ENCODE measurements around the gene TMEM238.
"Not testable (repeated sequence)": the region's sequence is repeated elsewhere in the genome, so short reads cannot be mapped to it uniquely, and the experiment has no call there.

Gene TMEM238

GRCh38 chr19:55384131-55384919 lies at the start of gene TMEM238:
Gene TMEM238, minus strand, starts transcription at chr19:55384292. Its CDS starts 33 bp downstream, at chr19:55384259.
- DNase-seq (ENCODE audit: low spot score): no peak

GRCh38 chr19:55433292-55433691 lies 49.2 kb upstream of the TMEM238 start:
- no peak for DNase-seq (ENCODE audit: low spot score)

- no peak for DNase-seq (ENCODE audit: low spot score)
These were observed 48.3 kb upstream of the TMEM238 start for GRCh38 chr19:55432241-55432959.

GRCh38 chr19:55431183-55431582 lies 47.1 kb upstream of the TMEM238 start:
- DNase-seq (ENCODE audit: low spot score): no peak

GRCh38 chr19:55426042-55426441 lies 42.0 kb upstream of the TMEM238 start:
- no peak for DNase-seq (ENCODE audit: low spot score)

GRCh38 chr19:55424518-55424917 lies 40.4 kb upstream of the TMEM238 start:
- DNase-seq (ENCODE audit: low spot score): no peak

GRCh38 chr19:55423225-55424005 lies 39.3 kb upstream of the TMEM238 start:
- DNase-seq (ENCODE audit: low spot score): no peak

- DNase-seq (ENCODE audit: low spot score): not testable (repeated sequence)
These were observed 37.2 kb upstream of the TMEM238 start for GRCh38 chr19:55421281-55421680.

GRCh38 chr19:55419624-55420236 lies 35.6 kb upstream of the TMEM238 start:
- DNase-seq (ENCODE audit: low spot score): no peak

- DNase-seq (ENCODE audit: low spot score): no peak
These were observed 35.0 kb upstream of the TMEM238 start for GRCh38 chr19:55419103-55419502.

- DNase-seq (ENCODE audit: low spot score): no peak
These were observed 34.1 kb upstream of the TMEM238 start for GRCh38 chr19:55418185-55418584.

- DNase-seq (ENCODE audit: low spot score): no peak
These were observed 26.1 kb upstream of the TMEM238 start for GRCh38 chr19:55410168-55410567.

- not testable (repeated sequence) for DNase-seq (ENCODE audit: low spot score)
These were observed 25.1 kb upstream of the TMEM238 start for GRCh38 chr19:55409179-55409578.

- no peak for DNase-seq (ENCODE audit: low spot score)
These were observed 24.4 kb upstream of the TMEM238 start for GRCh38 chr19:55408533-55408872.

GRCh38 chr19:55407800-55408532 lies 23.9 kb upstream of the TMEM238 start:
- peak; percentile 99 for DNase-seq (ENCODE audit: low spot score)

- DNase-seq (ENCODE audit: low spot score): not testable (repeated sequence)
These were observed 23.4 kb upstream of the TMEM238 start, which contains the start of gene UBE2S for GRCh38 chr19:55407550-55407799. Gene UBE2S, minus strand, starts transcription at chr19:55407788. Its CDS starts 199 bp downstream, at chr19:55407589.

GRCh38 chr19:55406826-55407549 lies 22.9 kb upstream of the TMEM238 start:
- no peak for DNase-seq (ENCODE audit: low spot score)

GRCh38 chr19:55406091-55406825 lies 22.2 kb upstream of the TMEM238 start:
- no peak for DNase-seq (ENCODE audit: low spot score)

- DNase-seq (ENCODE audit: low spot score): no peak
These were observed 21.5 kb upstream of the TMEM238 start for GRCh38 chr19:55405638-55406037.

- no peak for DNase-seq (ENCODE audit: low spot score)
These were observed 18.4 kb upstream of the TMEM238 start for GRCh38 chr19:55402509-55402908.

Data from left forelimb (tissue), 1 donor.